GM12878 (cell line): ENCODE data around the gene MTMR6. TPM values are rescaled to one million over a fixed set of nuclear protein-coding genes. Genes with fewer than 3 reads are reported as not detected.

Source experiments
- ATAC-seq: fragments of 200-7000 bp; cut with Tn5 transposase; 3 replicates; pipeline ENCODE4 v1.9.1; 2020; ENCODE audit warnings: mild to moderate bottlenecking, moderate library complexity
- BruUV-seq: library from RNA; stranded (reverse); fragments of 400-500 nt; replicated peaks from 2 replicates; lab custom pipeline; 2021; lab: Mats Ljungman, UMichigan
- CTCF ChIA-PET: fragments of 300-600 bp; sonication (Branson Sonifier 250); formaldehyde crosslinking; extraction: SDS; loops from one replicate; lab custom pipeline; 2021; ENCODE audit warnings: inconsistent platforms; lab: Yijun Ruan, JAX
- POLR2A ChIA-PET: fragments of 350-600 bp; formaldehyde crosslinking; extraction: SDS; loops from one replicate; lab custom pipeline; 2021; ENCODE audit warnings: inconsistent platforms; lab: Charles Lee
- RAD21 ChIA-PET: fragments of 300-600 bp; sonication (Branson Sonifier 250); formaldehyde crosslinking; loops from one replicate; lab custom pipeline; 2023; ENCODE audit warnings: antibody characterized with exemption; ENCODE audit not compliant: unreplicated experiment; lab: Charles Lee
- SMC1A ChIA-PET: fragments of 300-600 bp; sonication (Branson Sonifier 250); formaldehyde crosslinking; loops from one replicate; lab custom pipeline; 2023; ENCODE audit not compliant: unreplicated experiment, uncharacterized antibody; lab: Charles Lee
- DNase-seq: peaks from one replicate; pipeline ENCODE4 v3.0.0-alpha.2; 2011; ENCODE audit warnings: low read depth, low spot score
- FAIRE-seq: peaks from 3 replicates; lab custom pipeline; 2011; peaks lifted over from hg19 to GRCh38; lab: Jason Lieb, UNC
- H2AFZ ChIP-seq: 2 replicates; pipeline ENCODE4 v1.6.0; 2011; ENCODE audit warnings: low read depth, low read length, control low read depth; ENCODE audit not compliant: control insufficient read depth
- H3K27ac ChIP-seq: 2 replicates; pipeline ENCODE4 v1.5.1; 2011; ENCODE audit warnings: control low read depth; ENCODE audit not compliant: control insufficient read depth, insufficient read depth
- H3K27me3 ChIP-seq, 2 experiments: replicated peaks in 1 of 2; 2 replicates each; pipeline versions ENCODE4 v1.6.0 to v1.6.1; 2011; ENCODE audit warnings: low read length in 1 of 2; ENCODE audit not compliant: control insufficient read depth in 2 of 2, insufficient read depth in 2 of 2
- H3K36me3 ChIP-seq, 2 experiments: 2 replicates each; pipeline ENCODE4 v1.5.1; 2011; ENCODE audit warnings: low read length in 1 of 2; ENCODE audit not compliant: control insufficient read depth in 2 of 2, insufficient read depth in 2 of 2
- H3K4me1 ChIP-seq: 2 replicates; pipeline ENCODE4 v1.6.1; 2011; ENCODE audit warnings: mild to moderate bottlenecking, low read length, moderate library complexity, mixed read lengths; ENCODE audit not compliant: control insufficient read depth, insufficient read depth
- H3K4me2 ChIP-seq: 2 replicates; pipeline ENCODE4 v1.6.0; 2011; ENCODE audit warnings: control low read depth; ENCODE audit not compliant: control insufficient read depth, insufficient read depth
- H3K4me3 ChIP-seq: fragments of 200-600 bp; sonication (generic); 2 replicates; pipeline ENCODE4 v1.5.1; 2016
- H3K79me2 ChIP-seq: 2 replicates; pipeline ENCODE4 v1.6.0; 2011; ENCODE audit warnings: low read length; ENCODE audit not compliant: control insufficient read depth, insufficient read depth
- H3K9ac ChIP-seq: 2 replicates; pipeline ENCODE4 v1.8.0; 2011; ENCODE audit warnings: low read length, control low read depth, mixed read lengths; ENCODE audit not compliant: control insufficient read depth, insufficient read depth
- H3K9me3 ChIP-seq: replicated peaks from 3 replicates; pipeline ENCODE4 v1.5.1; 2011; ENCODE audit warnings: mild to moderate bottlenecking, low read length; ENCODE audit not compliant: control insufficient read depth, insufficient read depth
- H4K20me1 ChIP-seq: 2 replicates; pipeline ENCODE4 v1.6.0; 2011; ENCODE audit not compliant: control insufficient read depth, insufficient read depth
- CBX3 ChIP-seq: fragments of 200-600 bp; sonication (generic); IDR thresholded peaks from 2 replicates; pipeline ENCODE4 v1.6.1; 2016; ENCODE audit warnings: low read depth, borderline replicate concordance
- DPF2 ChIP-seq: fragments of 450-650 bp; IDR thresholded peaks from 2 replicates; pipeline ENCODE4 v1.6.1; 2017; ENCODE audit warnings: mild to moderate bottlenecking
- LARP7 ChIP-seq: fragments of 450-650 bp; IDR thresholded peaks from 2 replicates; pipeline ENCODE4 v1.6.1; 2017; ENCODE audit warnings: mild to moderate bottlenecking
- MTA3 ChIP-seq: IDR thresholded peaks from 2 replicates; pipeline ENCODE4 v1.6.1; 2012; ENCODE audit warnings: low read length, inconsistent platforms, borderline replicate concordance
- NBN ChIP-seq: fragments of 450-650 bp; IDR thresholded peaks from 2 replicates; pipeline ENCODE4 v1.6.1; 2016
- NR2C2 ChIP-seq: IDR thresholded peaks from 2 replicates; pipeline ENCODE4 v1.6.1; 2011; ENCODE audit warnings: borderline replicate concordance, low read depth; ENCODE audit not compliant: control insufficient read depth, insufficient read length
- POLR2AphosphoS5 ChIP-seq: IDR thresholded peaks from 2 replicates; pipeline ENCODE4 v1.6.1; 2011; ENCODE audit warnings: mild to moderate bottlenecking, low read length, inconsistent platforms
- SMAD1 ChIP-seq: fragments of 450-650 bp; IDR thresholded peaks from 2 replicates; pipeline ENCODE4 v1.6.1; 2018; ENCODE audit warnings: mild to moderate bottlenecking, low read depth; ENCODE audit not compliant: partially characterized antibody
- SREBF1 ChIP-seq: IDR thresholded peaks from 2 replicates; pipeline ENCODE4 v1.6.1; 2012; ENCODE audit warnings: mild to moderate bottlenecking, low read length
- TBL1XR1 ChIP-seq: IDR thresholded peaks from 2 replicates; pipeline ENCODE4 v1.6.1; 2012; ENCODE audit warnings: low read depth, low read length, improper control_type of control experiment
- ZBTB4 ChIP-seq: fragments of 450-650 bp; formaldehyde crosslinking; IDR thresholded peaks from 2 replicates; pipeline ENCODE4 v1.4.0; 2022; ENCODE audit warnings: mild to moderate bottlenecking, moderate library complexity
- ZZZ3 ChIP-seq: IDR thresholded peaks from 2 replicates; pipeline ENCODE4 v1.6.1; 2011; ENCODE audit warnings: low read depth; ENCODE audit not compliant: control insufficient read depth, insufficient read length
- in situ Hi-C: fragments of 300-500 bp; cut with MboI; formaldehyde crosslinking; loops from 9 replicates; pipeline ENCODE4 v1.14.3; 2018; ENCODE audit warnings: mixed read lengths
- intact Hi-C: fragments of 100-400 bp; cut with micrococcal nuclease; formaldehyde crosslinking; loops from one replicate; pipeline ENCODE4 v1.14.2; 2022; ENCODE audit not compliant: unreplicated experiment
- polyA plus RNA-seq, 11 experiments: library from polyadenylated mRNA; depleted of rRNA in 4 of 11; unstranded in 6 of 11; stranded (reverse) in 5 of 11; fragments of >200 nt; fragmentation: Nextera tagmentation in 4 of 11; fragmentation: Illumina TruSeq in 1 of 11; extraction: Ambion mirVana in 4 of 11; extraction: Trizol in 1 of 11; gene quantifications; 1 replicate in 1 of 11; 2 replicates in 10 of 11; pipeline versions ENCODE4 v1.2.1 to v1.2.3, GENCODE V29; 2011 to 2016; ENCODE audit warnings: inconsistent platforms in 2 of 11, missing spikeins in 2 of 11, low read depth in 1 of 11
- total RNA-seq, 4 experiments: library from RNA; depleted of rRNA in 3 of 4; stranded (reverse); fragments of >200 nt in 3 of 4; fragmentation: Illumina TruSeq in 1 of 4; extraction: Trizol in 1 of 4; gene quantifications; 2 replicates each; pipeline versions ENCODE4 v1.2.1 to v1.2.3, GENCODE V29; 2013 to 2021

MTMR6 gene
- total and polyA plus RNA-seq, 10 of the 15 experiments (the other 5 are each of a cell fraction or from before 2014, with no cell fraction given): 9.8 to 24.2 (median 16.0) TPM

DNA sequence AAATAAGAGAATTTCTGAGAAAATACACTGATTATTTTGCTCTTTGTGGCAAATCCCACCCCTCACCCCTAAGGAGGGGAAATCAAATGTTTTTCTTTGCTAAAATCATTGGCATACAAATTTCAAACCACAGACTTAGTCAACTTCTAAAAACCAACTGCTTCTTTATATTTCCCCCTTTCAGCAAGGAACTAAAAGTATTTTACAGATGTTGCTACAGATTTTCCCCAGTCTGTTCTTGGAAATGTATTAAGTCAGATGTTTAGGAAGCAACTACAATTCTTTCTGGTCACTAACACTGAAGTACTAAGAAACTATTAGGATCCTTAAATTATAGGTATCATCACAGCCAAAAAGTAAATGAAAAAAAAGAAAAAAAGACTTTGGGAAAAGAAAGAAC is 6.9 kb downstream of the MTMR6 start:
- no peak for DNase-seq
- CTCF ChIA-PET: no interaction called here
- RAD21 ChIA-PET: no interaction called here
- no TSS peak for BruUV-seq
- Histone ChIP-seq H3K9ac (no peak overlapping the region), H2AFZ (no peak overlapping the region), H3K79me2 (peaks cover 4% of the 10 kb centered on the region), H3K4me1 (peaks cover 12% of the 10 kb centered on the region), H3K36me3 (no peaks in the 10 kb centered on the region), H3K4me3 (no peak overlapping the region), H3K4me2 (no peak overlapping the region), H3K27ac (no peak overlapping the region), H3K9me3 (no peaks in the 10 kb centered on the region), H3K27me3 (no peaks in the 10 kb centered on the region), H4K20me1 (no peaks in the 10 kb centered on the region; the same call in 1 of the 2 replicates)
- POLR2A ChIA-PET: no interaction called here
- ATAC-seq: no peak
- SMC1A ChIA-PET: interaction anchor here (1.2 kb wide), 1 partner anchor 60 kb away, joined by 3 read pairs; no protein-coding TSS in a partner anchor
- no peak for FAIRE-seq
- intact Hi-C loops: loop anchor here (10.0 kb wide), 1 partner anchor 356 kb away; a partner anchor contains a TSS
- in situ Hi-C loops: no loop called here
- TF ChIP-seq NBN (no peak), CBX3 (no peak), NR2C2 (no peak), ZZZ3 (no peak), TBL1XR1 (no peak), MTA3 (no peak), POLR2AphosphoS5 (no peak), SREBF1 (no peak), ZBTB4 (CRISPR knock-in tag) (no peak), SMAD1 (no peak), LARP7 (no peak), DPF2 (no peak)
